GM12873 (cell line): ENCODE results near the gene FADD.

Experiments
- TF ChIP-seq, protein P1 (sequence below): IDR thresholded peaks from 2 replicates; pipeline ENCODE4 v1.5.1; 2012; ENCODE audit warnings: low read depth, mild to moderate bottlenecking, moderate library complexity, low read length, control low read depth; ENCODE audit not compliant: insufficient read depth; ENCODE audit errors: missing control alignments

Gene FADD

DNA sequence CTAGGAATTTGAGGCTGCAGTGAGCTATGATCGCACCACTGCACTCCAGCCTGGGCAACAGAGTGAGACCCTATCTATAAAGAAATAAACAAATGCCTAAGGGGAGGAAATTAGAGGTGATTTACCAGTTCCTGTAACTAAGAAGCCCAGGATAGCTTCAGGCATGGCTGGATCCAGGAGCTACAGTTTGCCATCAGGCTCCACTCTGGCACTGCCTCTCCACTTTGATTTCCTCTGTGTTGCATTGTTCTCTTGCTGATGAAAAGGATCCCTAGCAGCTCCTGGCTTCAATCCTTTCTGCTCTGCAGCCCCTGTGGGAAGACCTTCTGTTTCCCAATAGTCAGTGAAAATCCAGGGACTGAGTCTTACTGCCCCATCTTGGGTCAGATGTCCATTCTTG lies 20.1 kb upstream of the FADD start:
- TF ChIP-seq, protein P1, sequence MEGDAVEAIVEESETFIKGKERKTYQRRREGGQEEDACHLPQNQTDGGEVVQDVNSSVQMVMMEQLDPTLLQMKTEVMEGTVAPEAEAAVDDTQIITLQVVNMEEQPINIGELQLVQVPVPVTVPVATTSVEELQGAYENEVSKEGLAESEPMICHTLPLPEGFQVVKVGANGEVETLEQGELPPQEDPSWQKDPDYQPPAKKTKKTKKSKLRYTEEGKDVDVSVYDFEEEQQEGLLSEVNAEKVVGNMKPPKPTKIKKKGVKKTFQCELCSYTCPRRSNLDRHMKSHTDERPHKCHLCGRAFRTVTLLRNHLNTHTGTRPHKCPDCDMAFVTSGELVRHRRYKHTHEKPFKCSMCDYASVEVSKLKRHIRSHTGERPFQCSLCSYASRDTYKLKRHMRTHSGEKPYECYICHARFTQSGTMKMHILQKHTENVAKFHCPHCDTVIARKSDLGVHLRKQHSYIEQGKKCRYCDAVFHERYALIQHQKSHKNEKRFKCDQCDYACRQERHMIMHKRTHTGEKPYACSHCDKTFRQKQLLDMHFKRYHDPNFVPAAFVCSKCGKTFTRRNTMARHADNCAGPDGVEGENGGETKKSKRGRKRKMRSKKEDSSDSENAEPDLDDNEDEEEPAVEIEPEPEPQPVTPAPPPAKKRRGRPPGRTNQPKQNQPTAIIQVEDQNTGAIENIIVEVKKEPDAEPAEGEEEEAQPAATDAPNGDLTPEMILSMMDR: no peak

DNA sequence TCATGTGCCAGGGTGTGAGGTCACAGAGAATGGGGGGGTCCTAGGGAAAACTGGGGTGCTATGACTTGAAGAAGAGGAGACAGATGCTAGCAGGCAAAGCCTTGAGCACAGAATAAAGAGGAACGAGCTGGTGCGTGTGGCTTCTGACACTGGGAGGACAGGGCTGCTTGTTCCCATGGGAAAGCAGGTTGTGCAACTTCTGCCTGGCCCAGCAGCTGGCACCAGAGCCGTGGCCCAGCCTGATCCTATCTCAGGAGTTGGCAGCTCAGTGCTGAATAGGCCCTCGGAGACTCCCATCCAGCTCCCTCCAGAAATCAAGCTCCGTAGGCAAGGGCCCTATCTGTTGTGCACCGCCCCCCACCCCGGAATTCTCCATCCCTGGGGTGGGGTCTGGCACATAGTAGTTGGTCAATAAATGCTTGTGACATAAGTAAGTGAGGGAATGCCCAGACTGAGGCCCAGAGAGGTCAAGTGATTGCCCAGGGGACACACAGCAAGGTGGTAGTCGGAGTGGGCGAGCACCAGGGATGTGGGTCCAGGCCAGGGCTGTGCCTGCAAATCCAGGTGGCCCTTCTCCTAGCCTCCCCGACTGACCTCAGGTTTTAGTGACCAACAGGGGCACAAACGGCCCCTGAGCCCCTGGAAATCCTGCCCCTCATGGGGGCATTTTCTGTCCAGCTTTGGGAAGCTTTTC lies 19.5 kb upstream of the FADD start:
- TF ChIP-seq, protein P1: no peak

DNA sequence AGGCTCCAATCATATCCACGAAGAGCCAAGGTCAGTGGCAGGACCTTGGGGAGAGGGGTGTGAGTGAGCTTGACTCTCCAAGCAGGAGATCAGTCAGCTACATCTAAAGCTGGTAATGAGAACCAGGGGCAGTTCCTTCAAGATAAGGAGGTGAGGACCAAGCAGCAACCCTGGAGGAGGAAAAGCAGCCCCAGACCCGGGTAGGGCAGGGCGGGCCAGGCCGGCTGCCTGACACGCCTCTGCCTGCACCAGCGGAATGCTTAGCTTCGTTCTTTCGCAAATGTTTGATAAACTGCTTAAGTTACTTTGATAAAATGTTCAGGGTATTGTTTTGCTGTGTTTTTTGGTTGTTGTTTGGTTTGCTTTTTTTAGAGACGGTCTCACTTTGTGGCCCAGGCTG lies 18.7 kb upstream of the FADD start:
- TF ChIP-seq, protein P1: no peak

GRCh38 chr11:70185348-70186055 lies 17.6 kb upstream of the FADD start:
- TF ChIP-seq, protein P1: no peak

DNA sequence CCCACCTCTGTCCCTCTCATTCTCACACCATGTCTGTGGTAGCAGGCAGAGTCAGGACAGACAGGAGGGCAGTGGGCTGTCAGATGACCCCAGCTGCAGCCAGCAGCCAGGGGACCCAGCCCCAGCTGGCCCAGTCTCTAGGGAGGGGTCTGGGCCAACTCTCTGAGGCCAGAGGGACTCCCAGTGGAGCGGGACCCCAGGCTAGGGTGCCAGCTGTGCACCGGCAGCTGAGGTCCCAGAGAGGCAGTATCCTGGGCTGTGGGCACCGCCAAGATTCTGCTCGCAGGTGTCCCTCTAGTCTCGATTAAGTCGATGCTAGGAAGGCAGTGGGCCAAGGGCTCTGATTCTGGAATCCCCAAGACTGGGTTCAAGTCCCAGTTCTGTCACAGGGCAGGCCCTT lies 16.7 kb upstream of the FADD start:
- TF ChIP-seq, protein P1: no peak

- TF ChIP-seq, protein P1: no peak
Observed at GRCh38 chr11:70186936-70187335, 16.2 kb upstream of the FADD start.

DNA sequence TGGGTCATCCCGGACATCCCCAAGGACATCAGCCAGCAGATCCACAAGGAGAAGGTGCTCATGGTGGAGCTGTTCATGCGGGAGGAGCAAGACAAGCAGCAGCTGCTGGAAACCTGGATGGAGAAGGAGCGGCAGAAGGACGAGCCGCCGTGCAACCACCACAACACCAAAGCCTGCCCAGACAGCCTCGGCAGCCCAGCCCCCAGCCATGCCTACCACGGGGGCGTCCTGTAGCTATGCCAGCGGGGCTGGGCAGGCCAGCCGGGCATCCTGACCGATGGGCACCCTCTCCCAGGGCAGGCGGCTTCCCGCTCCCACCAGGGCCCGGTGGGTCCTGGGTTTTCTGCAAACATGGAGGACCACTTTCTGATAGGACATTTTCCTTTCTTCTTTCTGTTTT lies 15.3 kb upstream of the FADD start:
- TF ChIP-seq, protein P1: no peak
